Raji (cell line): ENCODE measurements around the gene SCNM1.
A peak's percentile ranks its signal among the peaks of the same experiment; 100 is the strongest.

Experiments used
- POLR2A ChIP-seq: IDR thresholded peaks from 2 replicates; pipeline ENCODE4 v1.6.1; 2011; ENCODE audit warnings: low read depth, low read length, control low read depth; ENCODE audit not compliant: insufficient read depth

The SCNM1 gene

DNA sequence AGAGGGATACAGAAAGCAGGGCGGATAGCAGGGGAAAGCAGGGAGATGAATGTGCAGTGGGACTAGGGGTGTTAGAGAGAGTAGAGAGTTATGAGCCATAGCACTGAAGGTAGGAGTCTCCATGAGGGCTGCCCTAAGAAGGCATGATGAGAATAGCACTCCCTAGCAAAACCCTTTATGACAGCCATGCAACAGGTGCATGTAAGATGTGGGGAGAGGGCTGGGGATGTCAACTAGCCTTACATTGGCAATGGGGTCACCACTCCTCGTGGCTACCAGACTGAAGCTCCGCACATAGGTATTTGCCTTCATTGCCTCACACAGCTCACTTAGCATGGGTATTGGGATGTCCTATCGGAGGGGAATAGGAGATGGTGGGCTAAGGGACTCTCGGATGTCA lies 5.2 kb downstream of the SCNM1 start:
- no peak for TF ChIP-seq POLR2A

DNA sequence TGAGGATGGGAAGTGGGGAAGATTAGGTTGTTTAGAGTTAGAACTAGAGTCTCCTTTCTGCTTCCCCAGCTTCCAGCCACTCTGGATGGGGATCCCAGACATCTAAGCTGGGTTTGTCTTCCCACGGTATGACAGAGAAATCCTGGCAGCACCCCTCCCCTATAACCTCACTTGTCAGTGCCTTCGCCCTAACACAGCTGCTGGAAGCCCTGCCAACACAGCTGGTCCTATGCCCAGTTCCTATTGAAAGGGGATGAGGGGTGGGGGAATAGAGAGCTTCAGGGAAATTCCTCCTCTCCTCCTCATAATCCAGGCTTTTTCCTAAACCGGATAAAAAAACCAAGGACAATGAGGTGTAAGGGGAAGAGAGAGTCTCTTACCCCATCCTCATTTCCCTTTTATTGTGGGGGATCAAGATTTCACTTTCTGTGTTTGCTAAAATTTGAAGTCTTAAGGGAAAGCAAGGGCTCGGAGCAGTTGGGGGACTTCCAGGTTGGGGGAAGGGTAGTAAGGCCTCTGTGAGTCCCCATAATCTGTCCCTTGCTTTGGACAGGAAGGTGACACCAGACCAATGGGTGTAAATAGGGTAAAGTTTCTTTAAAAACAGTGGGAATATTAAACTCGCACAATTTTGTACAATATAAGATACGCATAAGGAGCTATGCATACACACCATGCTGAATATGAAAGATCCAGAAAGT lies 9.2 kb downstream of the SCNM1 start:
- TF ChIP-seq POLR2A: no peak

DNA sequence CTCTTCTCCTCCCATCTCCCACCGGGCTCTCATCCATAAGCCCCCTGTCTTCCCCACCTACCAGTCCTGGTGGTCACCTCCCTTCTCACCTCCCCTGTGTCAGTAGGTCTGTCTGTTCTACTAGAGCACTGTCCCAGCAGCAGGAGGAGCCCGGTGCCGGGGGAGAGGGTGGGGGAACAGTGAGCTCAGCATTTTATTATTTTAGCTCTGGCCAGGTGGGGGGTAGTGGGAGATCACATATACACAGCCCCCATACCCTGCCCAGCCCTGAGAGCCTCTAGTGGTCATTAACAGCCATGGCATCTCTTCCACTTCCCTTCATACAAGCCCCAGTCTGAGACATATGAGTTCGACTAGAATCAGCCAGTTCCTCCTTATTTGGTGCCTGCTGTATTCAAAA lies 9.9 kb downstream of the SCNM1 start, which contains the start of gene TMOD4:
Gene TMOD4 (minus strand): TSS at position 119 of the 400 bp plus-strand sequence. CDS start 1,106 bp downstream, outside the sequence.
- TF ChIP-seq POLR2A: no peak

DNA sequence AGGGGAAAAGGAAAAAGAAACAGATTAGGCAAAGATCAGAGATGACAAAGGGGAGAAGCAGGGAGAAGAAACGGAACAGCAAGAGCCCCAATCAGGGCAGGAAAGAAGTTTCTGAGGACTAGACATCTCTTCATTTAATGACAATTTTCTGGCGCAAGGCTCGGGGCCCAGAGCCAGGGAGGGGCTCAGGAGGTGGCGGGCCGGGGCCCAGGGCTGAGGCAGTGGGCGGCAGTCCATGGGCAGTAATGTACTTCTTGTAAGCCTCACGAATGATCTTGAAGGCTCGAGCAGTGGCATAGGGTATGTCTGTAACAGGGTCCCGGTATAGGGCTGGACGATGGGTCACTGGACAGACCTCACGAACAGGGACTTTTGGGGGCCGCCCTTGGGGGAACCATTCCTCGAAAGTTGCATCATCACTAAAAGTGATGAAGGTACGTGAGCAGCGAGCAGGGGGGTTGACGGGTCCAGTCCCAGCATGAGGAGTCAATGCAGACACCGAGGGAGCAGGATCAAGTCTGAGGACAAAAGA lies 10.6 kb downstream of the SCNM1 start:
- TF ChIP-seq POLR2A: no peak

DNA sequence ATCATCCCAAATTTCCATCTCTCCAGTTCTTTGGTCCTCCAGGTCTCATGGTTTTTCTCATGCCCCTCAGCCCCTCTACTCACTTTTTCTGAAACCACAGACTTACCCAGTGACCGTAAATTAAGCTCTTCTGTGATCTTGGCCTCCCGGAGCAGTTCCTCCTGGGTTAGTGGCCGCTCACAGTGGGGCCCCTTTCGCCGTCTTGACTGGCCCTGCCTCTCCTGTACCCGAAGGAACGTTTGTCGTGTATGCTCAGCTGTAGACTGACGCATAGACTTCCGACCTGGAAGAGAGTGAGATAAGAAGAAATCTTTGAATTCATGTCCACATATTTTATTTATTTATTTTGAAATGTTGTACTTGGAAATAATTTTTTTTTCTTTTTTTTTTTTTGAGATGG lies 18.3 kb downstream of the SCNM1 start:
- TF ChIP-seq POLR2A: no peak

DNA sequence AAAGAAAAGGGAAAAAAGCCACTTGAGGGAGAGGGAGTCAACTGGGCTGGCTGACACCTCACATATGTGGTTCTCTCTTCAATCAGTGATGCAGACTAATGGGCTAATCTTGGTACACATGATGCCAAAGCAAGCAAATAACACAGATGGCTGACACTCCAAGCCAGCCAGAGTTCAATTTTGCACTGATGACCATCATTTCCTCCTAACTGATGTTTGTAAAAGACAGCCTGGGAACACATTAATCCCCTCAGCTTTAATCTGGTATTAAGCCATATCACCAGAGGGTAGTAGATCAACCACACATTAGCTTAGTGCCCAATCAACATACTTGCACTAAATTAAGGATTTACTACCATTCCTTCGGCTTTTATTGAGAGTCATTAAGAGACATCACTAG lies 21.3 kb downstream of the SCNM1 start:
- no peak for TF ChIP-seq POLR2A

DNA sequence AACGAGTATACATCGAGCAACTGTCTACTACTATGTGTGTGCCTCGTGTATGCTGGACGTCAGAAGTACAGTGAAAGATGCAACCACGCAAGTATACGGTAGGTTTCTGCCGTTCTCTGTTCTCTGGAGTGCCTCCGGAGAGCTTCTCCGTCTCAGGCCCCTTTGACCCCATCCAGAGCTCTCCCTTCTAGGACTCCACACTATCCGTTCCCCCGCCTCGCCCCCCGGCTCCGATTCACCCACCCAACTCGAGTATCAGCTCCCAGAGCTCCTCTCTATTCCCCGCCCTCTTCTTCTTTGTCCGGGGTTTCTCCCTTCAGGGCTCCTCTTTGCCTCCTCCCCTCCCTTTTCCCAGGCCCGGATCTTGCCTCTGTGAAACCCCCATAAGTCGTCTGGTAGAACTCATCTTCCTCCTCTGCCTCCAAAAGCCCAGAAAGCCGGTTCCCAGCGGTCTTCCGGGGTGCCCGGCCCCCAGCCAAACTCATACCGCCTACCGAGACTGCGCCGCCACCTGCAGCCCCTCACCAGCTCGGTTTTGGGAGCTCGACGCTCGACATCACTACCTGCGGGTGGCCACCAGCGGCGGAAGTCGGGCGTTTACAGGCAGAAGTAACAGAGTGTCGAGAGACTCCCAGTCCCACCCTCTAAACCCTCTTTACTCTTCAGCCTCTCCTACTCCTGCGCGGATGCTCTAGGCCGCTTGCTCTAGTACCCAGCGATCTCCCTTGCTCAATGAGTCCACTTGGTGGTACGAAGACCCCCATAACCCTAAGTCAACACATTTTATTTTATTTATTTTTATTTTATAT lies 23.9 kb downstream of the SCNM1 start, which contains the start of gene VPS72:
Gene VPS72 (minus strand): TSS at position 561 of the 809 bp plus-strand sequence. CDS start 76 bp downstream, at position 485.
- peak; percentile 90 for TF ChIP-seq POLR2A

DNA sequence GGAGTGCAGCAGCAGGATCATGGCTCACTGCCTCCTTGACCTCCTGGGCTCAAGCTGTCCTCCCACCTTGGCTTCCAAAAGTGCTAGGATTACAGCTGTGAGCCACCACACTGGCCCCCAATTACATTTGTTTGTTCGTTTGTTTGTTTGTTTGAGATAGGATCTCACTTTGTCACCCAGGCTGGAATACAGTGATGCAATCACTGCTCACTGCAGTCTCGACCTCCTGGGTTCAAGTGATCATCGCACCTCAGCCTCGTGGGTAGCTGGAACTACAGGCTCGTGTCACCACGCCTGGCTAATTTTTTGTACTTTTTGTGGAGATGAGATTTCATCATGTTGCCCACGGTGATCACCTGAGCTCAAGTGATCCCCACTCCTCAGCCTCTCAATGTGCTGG lies 26.1 kb downstream of the SCNM1 start:
- TF ChIP-seq POLR2A: no peak

DNA sequence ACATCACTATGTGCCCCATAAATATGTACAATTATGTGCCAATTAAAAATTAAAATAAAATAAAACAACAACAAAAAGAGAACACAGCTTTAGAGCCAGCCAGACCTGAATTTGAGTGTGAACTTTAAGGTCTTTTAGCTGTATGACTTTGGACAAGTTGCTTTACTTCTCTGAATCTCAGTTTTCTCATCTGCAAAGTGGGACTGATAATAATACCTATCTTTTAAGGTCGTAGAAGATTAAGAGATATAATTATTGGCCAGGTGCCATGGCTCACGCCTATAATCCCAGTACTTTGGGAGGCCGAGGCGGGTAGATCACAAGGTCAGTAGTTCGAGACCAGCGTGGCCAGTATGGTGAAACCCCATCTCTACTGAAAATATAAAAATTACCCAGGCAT lies 27.4 kb downstream of the SCNM1 start:
- no peak for TF ChIP-seq POLR2A

DNA sequence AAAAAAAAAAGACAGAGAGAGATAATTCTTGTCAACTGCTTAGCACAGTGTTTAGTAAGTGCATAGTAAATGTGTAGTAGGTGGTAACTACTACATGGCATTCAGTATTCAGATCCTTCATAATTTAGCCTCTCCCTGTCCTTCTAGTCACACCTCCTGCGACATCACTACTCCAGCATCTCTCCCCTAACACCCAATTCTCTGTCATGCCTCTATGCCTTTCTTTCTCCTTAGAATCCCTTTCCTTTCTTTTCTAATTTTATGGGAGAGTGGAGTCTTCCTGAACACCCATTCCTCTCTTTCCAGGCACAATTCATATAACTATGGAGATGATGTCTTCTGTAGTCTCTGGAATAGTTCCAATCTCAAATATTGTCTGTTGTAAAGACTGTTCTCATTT lies 27.9 kb downstream of the SCNM1 start:
- no peak for TF ChIP-seq POLR2A

DNA sequence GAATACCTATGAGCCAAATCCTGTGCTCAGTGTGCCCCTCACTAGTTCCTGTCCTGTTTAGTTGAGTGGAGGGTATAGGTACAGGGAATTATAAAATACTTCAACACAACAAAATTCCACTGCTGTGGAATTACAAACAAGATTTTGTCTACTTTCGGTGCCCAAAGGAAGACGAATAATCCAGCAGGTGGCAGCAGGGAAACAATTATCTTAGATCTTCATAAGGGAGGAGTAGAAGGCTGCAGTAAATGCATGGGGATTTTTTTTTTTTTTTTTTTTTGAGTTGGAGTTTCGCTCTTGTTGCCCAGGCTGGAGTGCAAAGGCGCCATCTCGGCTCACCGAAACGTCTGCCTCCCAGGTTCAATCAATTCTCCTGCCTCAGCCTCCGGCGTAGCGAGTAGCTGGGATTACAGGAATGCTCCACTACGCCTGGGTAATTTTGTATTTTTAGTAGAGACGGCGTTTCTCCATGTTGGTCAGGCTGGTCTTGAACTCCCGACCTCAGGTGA lies 30.4 kb downstream of the SCNM1 start:
- TF ChIP-seq POLR2A: no peak

DNA sequence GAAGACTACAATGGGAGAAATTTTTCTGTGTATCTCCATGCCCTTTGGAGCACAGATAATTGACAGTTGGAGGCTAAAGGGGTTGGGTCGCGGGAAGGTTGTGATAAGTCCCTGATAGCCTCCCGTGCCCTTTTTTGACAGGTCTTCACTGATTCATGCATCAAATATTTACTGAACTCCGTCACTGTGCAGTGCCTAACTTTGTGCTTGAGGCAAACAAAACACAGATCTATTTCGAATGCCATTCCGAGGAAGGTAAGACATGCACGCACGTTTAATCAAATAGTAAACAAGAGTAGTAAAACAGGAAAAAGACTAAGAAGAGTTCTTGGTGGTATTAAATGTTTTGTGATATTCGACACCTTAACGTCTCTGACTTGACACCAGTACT lies 31.9 kb downstream of the SCNM1 start:
- no peak for TF ChIP-seq POLR2A

DNA sequence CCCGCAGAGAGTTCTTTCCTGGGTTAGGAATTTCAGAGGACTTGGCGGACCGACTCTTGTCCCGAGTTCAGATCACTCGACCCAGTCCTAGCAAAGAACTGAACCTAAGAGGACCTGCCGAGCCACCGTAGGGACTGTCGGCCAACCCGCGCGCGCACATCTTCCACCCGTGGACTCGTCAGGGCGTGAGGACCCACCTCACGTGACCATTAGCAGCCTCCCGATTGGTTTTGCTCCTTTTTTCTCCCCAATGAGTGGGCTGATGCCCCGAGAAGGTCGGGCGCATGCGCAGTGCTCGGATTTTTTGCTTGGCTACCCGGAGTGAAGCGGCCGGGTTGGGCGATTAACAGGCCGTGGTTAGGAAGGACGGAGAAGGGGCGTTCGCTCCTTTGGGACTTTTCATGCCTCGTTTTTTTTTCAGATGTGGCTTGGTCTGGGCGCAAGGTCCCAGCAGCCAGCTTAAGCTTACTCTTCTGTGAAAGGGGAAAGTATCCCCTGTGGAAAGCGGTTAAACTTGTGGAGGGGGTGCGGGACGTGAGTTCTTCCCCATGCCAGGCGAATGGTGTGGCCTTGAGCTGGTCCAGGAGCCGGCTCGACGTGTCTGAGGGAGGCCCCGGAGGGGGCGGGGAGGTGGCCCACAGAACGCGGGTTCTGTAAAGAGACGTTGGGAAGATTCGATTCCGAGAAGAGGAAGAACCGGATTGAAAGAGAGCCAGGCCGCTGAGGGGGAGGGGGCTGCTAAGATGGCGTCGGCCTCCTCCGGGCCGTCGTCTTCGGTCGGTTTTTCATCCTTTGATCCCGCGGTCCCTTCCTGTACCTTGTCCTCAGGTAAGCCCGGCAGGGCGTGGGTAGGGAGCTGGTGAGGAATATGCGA lies 32.5 kb downstream of the SCNM1 start, which contains the start of gene PIP5K1A:
Gene PIP5K1A (plus strand): TSS at position 299 of the 874 bp plus-strand sequence. CDS start 445 bp downstream, at position 744.
- peak; percentile 84 for TF ChIP-seq POLR2A

DNA sequence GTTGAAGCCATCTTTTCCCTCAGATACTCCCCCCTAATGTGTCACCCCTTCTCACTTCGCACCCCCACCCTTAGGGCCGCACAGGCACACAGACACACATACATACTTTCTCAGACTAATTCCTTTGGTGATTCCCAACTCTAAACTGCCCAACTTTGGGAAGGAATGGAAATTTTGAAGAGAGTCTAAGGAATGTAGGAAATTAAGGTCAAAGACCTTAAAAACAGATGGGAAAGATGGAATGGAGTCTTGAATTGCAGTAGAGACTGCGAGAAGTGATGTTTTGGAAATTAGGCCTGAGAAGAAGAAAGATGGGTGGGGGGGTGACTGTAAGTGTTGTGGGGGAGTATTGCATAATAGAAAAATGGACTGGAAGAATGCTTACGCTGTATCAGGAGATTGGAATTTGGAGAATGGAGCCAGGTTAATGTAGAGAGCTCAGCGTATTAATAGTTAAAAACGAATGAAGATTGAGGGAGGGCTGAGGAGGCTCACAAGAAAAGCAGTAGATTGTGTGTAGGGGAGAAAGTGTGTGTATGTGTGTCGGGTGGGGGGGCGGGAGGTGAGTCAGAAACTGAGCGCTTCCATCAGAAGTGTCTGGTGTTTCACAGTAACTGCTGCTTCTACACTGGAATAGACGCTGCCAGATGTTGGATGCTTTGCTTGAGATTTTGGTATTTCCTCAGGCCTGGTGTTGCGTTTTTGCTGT lies 34.1 kb downstream of the SCNM1 start:
- no peak for TF ChIP-seq POLR2A
